Endothelial cell (in vitro differentiated cells): ENCODE measurements around the gene ANKRD29. TPM values are rescaled to one million over a fixed set of nuclear protein-coding genes. Genes with fewer than 3 reads are reported as not detected.
"Not testable (repeated sequence)": the region's sequence is repeated elsewhere in the genome, so short reads cannot be mapped to it uniquely, and the experiment has no call there.

Experiments used
- DNase-seq: peaks from one replicate; pipeline ENCODE4 v3.0.0; 2021; ENCODE audit warnings: low spot score
- H3K27ac Mint-ChIP-seq: one replicate; pipeline ENCODE4 v1.8.0; 2021; ENCODE audit warnings: mixed read lengths, inconsistent platforms; ENCODE audit not compliant: unreplicated experiment
- H3K27me3 Mint-ChIP-seq: one replicate; pipeline ENCODE4 v1.8.0; 2021; ENCODE audit warnings: mild to moderate bottlenecking, moderate library complexity, mixed read lengths, inconsistent platforms; ENCODE audit not compliant: unreplicated experiment
- H3K36me3 Mint-ChIP-seq: one replicate; pipeline ENCODE4 v1.8.0; 2021; ENCODE audit warnings: mild to moderate bottlenecking, low read depth, mixed read lengths, inconsistent platforms; ENCODE audit not compliant: unreplicated experiment
- H3K4me1 Mint-ChIP-seq: one replicate; pipeline ENCODE4 v1.8.0; 2021; ENCODE audit warnings: mild to moderate bottlenecking, mixed read lengths, inconsistent platforms; ENCODE audit not compliant: unreplicated experiment
- H3K4me3 Mint-ChIP-seq: one replicate; pipeline ENCODE4 v1.8.0; 2021; ENCODE audit warnings: mild to moderate bottlenecking, mixed read lengths, inconsistent platforms; ENCODE audit not compliant: unreplicated experiment
- H3K9me3 Mint-ChIP-seq: one replicate; pipeline ENCODE4 v1.8.0; 2021; ENCODE audit warnings: mixed read lengths, inconsistent platforms; ENCODE audit not compliant: unreplicated experiment
- total RNA-seq: library from RNA; stranded (reverse); fragmentation: NEBNext Ultra II Directional; extraction: Animal tissue kit (Norgen Biotek cat#: 25700); gene quantifications from one replicate; pipeline ENCODE4 v1.2.1, GENCODE V29; 2021; ENCODE audit not compliant: unreplicated experiment
- TF ChIP-seq, protein P1 (sequence below): fragments of 200-600 bp; sonication (generic); IDR thresholded peaks from one replicate; pipeline ENCODE4 v1.5.0; 2021; ENCODE audit warnings: antibody characterized with exemption; ENCODE audit not compliant: unreplicated experiment

ANKRD29 gene
- total RNA-seq, 1 donor from 2014 or later = not detected

DNA sequence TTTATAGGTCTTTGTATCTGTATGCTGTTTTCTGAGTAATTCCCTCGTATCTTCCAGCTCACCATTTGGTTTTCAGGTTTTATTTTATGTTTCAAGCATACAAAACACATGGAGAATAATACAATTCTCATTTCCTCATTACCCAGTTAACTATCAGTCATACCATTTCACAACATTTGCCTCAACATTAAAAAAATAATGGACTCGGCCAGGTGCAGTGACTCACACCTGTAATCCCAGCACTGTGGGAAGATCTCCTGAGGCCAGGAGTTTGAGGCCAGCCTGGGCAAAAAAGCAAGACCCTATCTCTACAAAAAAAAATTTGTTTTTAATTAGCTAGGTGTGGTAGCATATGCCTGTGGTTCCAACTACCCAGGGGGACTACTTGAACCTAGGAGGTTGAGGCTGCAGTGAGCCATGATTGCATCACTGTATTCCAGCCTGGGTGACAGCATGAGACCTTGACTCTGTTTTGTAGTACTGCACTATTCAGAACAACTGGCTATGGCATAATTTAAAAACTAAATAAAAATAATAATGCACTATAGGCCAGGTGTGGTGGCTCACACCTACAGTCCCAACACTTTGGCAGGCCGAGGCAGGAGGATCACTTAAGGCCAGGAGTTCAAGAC lies 96.7 kb downstream of the ANKRD29 start:
- H3K4me3 Mint-ChIP-seq = no peak overlapping the region
- peaks cover 19% of the 10 kb centered on the region for H3K36me3 Mint-ChIP-seq

DNA sequence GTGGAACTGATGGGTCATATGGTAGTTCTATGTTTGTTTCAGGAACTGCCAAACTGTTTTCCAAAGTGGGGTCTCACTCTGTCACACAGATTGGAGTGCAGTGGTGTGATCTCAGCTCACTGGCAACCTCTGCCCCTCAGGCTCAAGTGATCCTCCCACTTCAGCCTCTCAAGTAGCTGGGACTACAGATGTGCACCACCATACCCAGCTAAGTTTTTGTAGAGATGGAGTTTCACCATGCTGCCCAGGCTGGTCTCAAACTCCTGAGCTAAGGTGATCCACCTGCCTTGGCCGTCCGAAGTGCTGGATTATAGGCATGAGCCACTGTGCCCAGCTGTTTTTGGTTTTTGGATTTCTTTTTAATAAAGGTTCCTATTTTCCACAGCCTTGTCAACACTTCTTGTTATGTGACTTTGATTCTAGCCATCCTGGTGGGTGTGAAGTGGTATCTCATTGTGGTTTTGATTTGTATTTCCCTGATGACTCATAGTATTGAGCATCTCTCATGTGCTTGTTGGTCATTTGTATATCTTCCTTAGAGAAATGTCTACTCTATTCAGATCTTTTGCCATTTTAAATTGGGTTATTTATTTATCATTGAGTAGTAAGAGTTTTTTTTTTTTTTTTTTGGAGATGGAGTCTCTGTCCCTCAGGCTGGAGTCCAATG lies 99.2 kb downstream of the ANKRD29 start:
- Mint-ChIP-seq H3K36me3 (peaks cover 17% of the 10 kb centered on the region), H3K9me3 (no peaks in the 10 kb centered on the region), H3K4me3 (no peak overlapping the region), H3K27me3 (no peaks in the 10 kb centered on the region), H3K4me1 (no peaks in the 10 kb centered on the region), H3K27ac (no peak overlapping the region)
- TF ChIP-seq, protein P1, sequence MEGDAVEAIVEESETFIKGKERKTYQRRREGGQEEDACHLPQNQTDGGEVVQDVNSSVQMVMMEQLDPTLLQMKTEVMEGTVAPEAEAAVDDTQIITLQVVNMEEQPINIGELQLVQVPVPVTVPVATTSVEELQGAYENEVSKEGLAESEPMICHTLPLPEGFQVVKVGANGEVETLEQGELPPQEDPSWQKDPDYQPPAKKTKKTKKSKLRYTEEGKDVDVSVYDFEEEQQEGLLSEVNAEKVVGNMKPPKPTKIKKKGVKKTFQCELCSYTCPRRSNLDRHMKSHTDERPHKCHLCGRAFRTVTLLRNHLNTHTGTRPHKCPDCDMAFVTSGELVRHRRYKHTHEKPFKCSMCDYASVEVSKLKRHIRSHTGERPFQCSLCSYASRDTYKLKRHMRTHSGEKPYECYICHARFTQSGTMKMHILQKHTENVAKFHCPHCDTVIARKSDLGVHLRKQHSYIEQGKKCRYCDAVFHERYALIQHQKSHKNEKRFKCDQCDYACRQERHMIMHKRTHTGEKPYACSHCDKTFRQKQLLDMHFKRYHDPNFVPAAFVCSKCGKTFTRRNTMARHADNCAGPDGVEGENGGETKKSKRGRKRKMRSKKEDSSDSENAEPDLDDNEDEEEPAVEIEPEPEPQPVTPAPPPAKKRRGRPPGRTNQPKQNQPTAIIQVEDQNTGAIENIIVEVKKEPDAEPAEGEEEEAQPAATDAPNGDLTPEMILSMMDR = no peak
- no peak for DNase-seq

More for the DNA sequence above, 96.7 kb downstream of the ANKRD29 start:
- Mint-ChIP-seq H3K4me1 (no peaks in the 10 kb centered on the region), H3K27me3 (no peaks in the 10 kb centered on the region), H3K27ac (no peak overlapping the region), H3K9me3 (no peaks in the 10 kb centered on the region)
- TF ChIP-seq, protein P1 = no peak
- no peak for DNase-seq

DNA sequence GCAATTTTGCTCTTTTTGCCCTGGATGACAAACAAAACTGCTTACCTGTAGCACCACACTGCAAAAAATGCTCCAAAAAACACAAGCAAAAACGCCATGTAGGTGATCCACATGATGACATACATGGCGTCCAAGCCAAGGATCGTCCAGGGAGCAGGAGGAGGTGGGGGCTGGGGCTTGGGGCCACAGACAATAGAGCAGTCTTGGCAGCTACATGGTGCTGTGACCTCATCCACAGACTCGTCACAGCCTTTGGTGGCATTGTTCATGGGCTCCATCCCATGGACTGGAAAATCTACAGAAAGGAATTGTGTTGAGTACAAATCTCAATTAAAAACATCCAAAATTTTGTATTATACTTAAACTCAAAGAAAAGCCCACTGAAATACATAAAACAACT lies 102.5 kb downstream of the ANKRD29 start:
- H3K4me1 Mint-ChIP-seq = no peaks in the 10 kb centered on the region
- TF ChIP-seq, protein P1 = no peak
- no peak overlapping the region for H3K4me3 Mint-ChIP-seq
- H3K36me3 Mint-ChIP-seq = peaks cover 27% of the 10 kb centered on the region
- H3K9me3 Mint-ChIP-seq = no peaks in the 10 kb centered on the region
- no peak overlapping the region for H3K27ac Mint-ChIP-seq
- no peak for DNase-seq
- no peaks in the 10 kb centered on the region for H3K27me3 Mint-ChIP-seq

DNA sequence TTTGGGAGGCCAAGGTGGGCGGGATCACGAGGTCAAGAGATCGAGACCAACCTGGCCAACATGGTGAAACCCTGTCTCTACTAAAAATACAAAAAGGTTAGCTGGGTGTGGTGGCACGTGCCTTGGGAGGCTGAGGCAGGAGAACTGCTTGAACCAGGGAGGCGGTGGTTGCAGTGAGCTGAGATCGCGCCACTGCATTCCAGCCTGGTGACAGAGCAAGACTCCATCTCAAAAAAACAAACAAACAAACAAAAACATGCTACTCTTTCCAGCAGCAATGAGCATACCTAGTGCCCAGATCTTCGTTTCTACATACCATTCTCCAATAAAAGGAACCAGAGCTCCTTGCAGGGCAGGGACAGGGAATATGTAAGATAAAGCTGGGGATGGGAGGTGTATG lies 105.2 kb downstream of the ANKRD29 start:
- H3K4me3 Mint-ChIP-seq, DNase-seq, H3K9me3 Mint-ChIP-seq, H3K27ac Mint-ChIP-seq, H3K27me3 Mint-ChIP-seq, H3K4me1 Mint-ChIP-seq: not testable (repeated sequence)
- peaks cover 36% of the 10 kb centered on the region for H3K36me3 Mint-ChIP-seq

DNA sequence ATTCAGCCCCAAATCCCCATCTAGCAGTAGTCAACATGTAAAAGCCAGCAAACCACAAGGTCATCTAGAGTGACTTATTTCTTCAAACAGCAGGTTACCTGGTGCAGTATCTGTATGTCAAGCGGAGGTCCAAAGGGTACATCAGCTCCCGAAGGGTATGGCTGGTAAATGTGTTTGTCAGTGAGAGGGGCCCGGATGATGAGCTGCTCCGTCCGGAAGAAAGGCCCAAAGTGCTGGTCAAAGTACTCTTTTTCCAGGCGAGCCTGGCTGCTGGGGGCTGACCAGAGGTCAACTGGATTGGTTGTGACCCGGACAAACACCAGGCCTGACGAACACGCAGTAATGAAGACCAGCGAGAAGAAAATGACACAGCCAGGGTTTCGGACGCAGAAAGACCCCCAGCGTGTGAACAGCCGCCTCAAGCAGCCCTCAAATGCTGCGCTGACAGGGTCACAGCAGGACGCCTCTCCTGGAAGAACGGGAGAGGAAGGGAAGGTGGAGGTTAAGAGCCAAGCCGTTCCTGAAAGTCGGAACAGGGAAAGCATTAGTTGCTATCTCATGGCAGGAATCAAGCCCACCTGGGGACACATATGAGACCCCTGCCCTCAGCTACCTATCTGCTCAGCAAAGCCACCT lies 106.4 kb downstream of the ANKRD29 start:
- H3K36me3 Mint-ChIP-seq = peaks cover 47% of the 10 kb centered on the region
- H3K9me3 Mint-ChIP-seq = no peaks in the 10 kb centered on the region
- H3K27ac Mint-ChIP-seq = no peak overlapping the region
- no peak for DNase-seq
- no peak overlapping the region for H3K4me3 Mint-ChIP-seq
- H3K27me3 Mint-ChIP-seq = no peaks in the 10 kb centered on the region
- no peaks in the 10 kb centered on the region for H3K4me1 Mint-ChIP-seq
- TF ChIP-seq, protein P1 = no peak
